GM10847 (cell line): ENCODE results near the gene KLF11.

Source experiments
- POLR2A ChIP-seq: IDR thresholded peaks from 2 replicates; pipeline ENCODE4 v1.6.1; 2011; ENCODE audit not compliant: insufficient read length; ENCODE audit errors: extremely low read depth

KLF11 gene

DNA sequence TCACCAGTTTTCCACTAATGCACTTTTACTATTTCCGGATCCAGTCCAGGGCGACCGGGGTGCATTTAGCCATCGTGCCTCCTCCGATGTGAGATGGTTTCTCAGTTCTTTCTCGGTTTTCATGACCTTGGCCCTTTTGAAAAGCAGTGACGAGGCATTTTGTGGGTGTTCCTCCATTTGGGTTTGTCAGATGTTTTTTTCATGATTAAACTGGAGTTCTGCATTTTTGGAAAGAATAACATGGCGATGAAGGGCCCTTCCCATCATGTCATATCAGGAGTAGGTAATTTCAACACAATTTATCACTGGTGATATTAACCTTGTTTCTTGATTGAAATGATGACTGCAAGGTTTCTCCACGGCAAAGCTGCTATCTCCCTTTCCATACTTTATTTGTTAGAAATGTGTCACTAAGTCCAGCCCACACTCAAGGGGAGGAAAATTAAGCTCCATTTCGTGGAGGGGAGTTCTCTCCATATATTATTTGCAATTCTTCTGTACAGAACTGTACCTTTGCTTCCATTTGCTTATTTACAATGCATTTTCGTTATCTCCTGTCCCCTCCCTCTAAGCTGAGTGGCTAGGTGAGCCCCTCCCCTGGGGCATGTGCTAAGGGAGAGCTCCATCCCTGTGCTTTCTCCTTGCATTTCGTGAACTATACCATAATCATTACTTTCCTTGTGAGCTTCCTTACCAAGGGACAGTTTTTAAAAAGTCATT lies 8.9 kb upstream of the KLF11 start:
- no peak for TF ChIP-seq POLR2A

DNA sequence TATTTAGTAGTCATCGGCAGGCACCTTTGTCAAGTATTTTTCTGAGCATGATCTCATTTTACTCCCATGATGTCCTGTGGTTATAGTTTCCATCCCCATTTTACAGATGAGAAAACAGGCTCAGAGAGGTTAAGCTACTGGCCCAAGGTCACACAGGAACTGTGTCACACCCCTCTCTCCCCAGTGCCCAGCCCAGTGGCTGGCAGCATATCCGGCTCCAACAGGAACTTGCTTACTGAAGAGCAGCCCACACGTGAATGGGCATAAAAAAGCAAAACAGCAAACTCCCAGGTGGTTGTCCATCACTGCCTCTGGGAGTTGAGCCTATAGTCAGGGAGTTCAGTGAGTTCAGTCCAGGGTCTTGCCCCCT lies 8.3 kb upstream of the KLF11 start:
- TF ChIP-seq POLR2A = no peak

- TF ChIP-seq POLR2A = no peak
Observed at GRCh38 chr2:10035633-10036032, 7.7 kb upstream of the KLF11 start.

DNA sequence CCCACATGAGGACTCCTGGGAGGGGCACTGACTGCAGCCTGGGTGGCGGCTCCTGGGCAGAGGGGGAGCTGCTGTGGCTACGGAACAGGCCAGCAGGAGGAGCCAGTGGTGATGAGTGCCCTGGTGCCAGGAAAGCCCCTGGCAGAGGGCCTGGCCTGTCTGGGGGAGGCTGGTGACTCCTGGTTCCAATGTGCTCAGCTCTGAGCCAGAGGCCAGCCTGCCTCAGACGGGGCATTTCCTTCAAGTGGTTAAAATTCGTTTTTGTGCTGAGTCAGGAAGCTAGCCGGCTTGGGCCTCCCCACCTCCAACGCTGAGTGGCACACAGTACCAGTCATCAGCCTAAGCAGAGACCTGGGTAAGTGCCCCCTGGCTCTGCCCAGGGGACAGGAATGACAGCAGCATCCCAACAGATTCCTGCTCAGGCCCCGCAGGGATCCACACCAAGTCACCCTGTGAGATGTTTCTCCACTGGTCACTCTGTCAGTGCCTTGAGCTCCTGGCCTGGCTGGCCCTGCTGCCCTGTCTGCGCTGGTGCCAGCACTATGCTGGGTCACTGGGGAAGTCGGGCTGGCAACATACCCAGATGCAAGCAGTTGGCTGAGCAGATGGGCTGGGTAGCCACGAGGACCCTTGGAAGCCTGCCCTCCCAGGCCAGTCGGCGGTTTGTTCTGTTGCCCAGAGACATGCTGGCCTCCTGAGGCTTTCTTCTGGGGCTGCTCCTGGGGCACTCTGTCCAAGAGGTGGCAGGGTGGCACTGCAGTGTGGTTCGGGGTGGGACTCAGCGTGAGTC lies 7.1 kb upstream of the KLF11 start:
- no peak for TF ChIP-seq POLR2A

DNA sequence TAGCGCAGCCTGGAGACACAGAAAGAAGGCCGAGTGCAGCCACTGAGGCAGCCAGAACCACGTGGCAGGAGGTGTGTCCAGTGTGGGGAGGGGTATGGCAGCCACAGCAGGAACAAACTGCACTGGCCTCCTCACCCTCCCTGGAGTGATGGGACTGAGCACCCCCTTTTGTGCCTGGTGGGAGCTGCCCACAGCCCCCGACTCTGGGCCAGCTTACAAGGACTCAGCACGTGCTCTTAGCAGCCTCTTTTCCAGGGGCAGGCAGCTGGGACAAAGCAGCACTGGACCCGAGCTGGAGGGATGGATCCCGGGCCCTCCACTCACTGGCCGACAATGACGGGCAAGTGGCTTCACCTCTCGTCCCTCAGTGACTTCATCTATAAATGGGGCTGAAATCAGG lies 5.2 kb upstream of the KLF11 start:
- TF ChIP-seq POLR2A = no peak

- TF ChIP-seq POLR2A = no peak
Observed at GRCh38 chr2:10038716-10039115, 4.6 kb upstream of the KLF11 start.

GRCh38 chr2:10039658-10040410 lies 3.5 kb upstream of the KLF11 start:
- TF ChIP-seq POLR2A = no peak

DNA sequence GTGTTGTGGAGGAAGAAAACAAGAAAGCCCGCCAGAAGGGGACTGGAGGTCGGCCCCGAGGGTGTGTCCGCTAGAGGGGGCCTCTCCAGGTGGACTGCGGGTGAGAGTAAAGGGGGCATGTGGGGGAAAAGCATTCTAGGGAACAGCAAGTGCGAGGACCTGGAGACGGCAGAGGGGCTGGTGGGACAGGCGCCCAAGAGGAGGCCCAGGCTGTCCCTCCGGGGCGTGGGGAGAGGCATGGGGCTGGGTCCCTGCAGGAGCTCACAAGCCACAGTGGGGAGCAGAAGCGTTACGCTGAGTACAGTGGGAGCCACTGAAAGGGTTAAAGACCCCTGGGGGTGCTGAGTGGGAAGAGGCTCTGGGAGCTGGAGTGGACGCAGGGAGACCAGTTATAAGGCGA lies 1.6 kb upstream of the KLF11 start:
- no peak for TF ChIP-seq POLR2A

DNA sequence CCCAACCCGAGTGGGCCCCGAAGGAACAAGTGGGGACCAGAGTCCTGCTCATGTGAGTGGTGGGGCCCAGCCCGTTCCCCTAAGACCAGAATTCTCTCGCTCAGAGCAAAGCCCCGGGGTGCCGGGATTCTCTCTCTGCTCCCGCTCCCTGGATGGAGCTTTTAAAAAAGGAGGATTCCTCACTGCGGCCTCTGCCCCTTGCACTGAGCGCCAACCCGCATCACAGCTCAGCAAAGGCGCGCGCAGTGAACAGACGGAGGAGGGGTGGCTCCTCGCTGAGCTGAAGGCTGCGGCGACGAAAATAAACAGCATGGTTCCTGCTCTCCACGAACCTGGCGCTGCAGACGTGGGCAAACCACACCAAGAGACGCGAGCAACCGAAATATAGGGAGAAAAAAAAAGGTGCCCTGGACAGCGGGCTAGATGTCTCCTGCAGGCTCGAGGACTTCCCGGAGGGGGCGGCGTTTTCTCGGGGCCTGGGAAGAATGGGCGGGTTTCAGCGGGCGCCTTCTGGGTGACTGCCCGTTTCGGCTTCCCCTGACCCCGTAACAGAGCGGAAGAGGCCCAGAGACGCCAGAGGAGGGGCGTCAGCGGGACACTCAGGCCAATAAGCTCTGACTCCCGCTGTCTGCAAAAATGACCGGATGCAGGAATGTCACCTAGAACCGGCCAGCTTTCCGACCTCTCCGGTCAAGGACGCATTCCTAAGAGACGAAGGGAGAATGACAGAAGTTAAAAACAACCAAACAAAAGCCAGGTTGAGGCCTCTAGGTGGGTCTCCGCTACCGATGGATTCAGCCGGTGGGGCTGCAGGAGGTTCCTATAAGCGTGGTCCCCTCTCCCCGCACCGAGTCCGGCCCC lies 819 bp upstream of the KLF11 start:
- TF ChIP-seq POLR2A = no peak

- no peak for TF ChIP-seq POLR2A
Observed at GRCh38 chr2:10043906-10044601, 704 bp downstream of the KLF11 start.

DNA sequence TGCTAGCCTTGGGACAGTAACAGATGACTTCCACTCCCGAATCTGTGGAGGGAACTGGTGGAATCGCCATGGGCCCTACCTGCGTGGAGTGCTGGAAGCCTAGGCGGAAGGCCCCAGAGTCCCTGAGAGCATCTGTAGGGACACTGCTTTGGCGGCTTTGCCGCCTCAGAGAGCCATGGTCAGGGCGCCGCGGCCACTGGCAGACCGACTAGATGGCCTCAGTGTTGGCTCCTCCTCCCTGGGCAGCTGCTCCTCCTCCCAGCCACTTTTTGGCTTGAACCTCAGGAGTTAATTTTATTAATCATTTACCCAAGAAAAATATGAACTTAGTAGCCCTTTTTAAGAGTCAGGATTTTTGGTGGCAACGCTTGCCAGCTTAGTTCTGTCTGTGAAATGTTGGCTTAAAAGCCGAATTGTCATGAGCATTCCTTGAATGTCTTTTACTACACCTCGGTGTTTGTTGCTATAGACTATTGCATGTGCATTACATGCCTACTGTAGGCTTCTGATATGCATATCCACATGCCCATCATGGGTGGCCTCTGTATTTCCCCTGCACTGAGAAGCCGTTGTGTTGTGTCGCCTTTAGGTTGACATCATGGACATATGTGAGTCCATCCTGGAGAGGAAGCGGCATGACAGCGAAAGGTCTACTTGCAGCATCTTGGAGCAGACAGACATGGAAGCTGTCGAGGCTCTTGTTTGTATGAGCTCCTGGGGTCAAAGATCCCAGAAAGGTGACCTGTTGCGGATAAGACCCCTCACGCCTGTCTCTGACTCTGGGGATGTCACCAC lies 2.4 kb downstream of the KLF11 start:
- no peak for TF ChIP-seq POLR2A

GRCh38 chr2:10046931-10047330 lies 3.6 kb downstream of the KLF11 start:
- TF ChIP-seq POLR2A = no peak

DNA sequence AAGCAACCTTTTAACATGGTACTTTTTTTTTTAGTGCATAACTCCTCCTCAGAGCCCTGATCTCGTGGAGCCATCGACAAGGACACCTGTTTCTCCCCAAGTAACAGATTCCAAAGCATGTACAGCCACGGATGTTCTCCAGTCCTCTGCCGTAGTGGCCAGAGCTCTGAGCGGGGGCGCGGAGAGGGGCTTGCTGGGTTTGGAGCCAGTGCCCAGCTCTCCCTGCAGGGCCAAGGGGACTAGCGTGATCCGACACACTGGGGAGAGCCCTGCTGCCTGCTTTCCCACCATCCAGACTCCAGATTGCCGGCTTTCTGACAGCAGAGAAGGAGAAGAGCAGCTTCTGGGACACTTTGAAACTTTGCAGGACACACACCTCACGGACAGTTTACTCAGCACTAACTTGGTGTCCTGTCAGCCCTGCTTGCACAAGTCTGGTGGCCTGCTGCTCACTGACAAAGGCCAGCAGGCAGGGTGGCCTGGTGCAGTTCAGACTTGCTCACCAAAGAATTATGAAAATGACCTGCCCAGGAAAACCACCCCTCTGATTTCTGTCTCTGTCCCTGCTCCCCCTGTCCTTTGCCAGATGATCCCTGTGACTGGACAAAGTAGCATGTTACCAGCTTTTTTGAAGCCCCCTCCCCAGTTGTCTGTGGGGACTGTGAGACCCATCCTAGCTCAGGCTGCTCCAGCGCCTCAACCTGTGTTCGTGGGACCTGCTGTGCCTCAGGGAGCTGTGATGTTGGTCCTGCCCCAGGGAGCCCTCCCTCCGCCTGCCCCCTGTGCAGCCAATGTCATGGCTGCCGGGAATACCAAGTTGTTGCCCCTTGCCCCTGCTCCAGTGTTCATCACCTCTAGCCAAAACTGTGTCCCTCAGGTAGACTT lies 4.5 kb downstream of the KLF11 start:
- TF ChIP-seq POLR2A = no peak
